ENCODE measurements around the gene IL1RAP. TPM values are rescaled to one million over a fixed set of nuclear protein-coding genes. Genes with fewer than 3 reads are reported as not detected.

IL1RAP gene
- 5.9 to 7.0 TPM (median 6.3 TPM) in 5 replicates for total RNA-seq (2022; extraction: Qiagen RNA extraction; ENCODE audit: low read depth)

GRCh38 chr3:190513409-190514370, at the start of gene IL1RAP:
IL1RAP (plus strand) TSS chr3:190514085; CDS start chr3:190564290, 50,205 bp downstream.

Other genes starting within 250 kb of the IL1RAP start
- gene CLDN1, start 191.6 kb upstream of the IL1RAP start, total RNA-seq (2022; extraction: Qiagen RNA extraction; ENCODE audit: low read depth), result 26.4 to 33.5 TPM (median 29.0 TPM) in 5 replicates
- gene CLDN16, start 125.9 kb upstream of the IL1RAP start, total RNA-seq (2022; extraction: Qiagen RNA extraction; ENCODE audit: low read depth), result 0.02 to 0.15 TPM (median 0.06 TPM) in 3 of 5 replicates, not detected in the others
- not detected in 5 replicates for gene TMEM207, start 64.2 kb upstream of the IL1RAP start, total RNA-seq (2022; extraction: Qiagen RNA extraction; ENCODE audit: low read depth)